ENCODE data around the gene REELD1.

REELD1 gene

DNA sequence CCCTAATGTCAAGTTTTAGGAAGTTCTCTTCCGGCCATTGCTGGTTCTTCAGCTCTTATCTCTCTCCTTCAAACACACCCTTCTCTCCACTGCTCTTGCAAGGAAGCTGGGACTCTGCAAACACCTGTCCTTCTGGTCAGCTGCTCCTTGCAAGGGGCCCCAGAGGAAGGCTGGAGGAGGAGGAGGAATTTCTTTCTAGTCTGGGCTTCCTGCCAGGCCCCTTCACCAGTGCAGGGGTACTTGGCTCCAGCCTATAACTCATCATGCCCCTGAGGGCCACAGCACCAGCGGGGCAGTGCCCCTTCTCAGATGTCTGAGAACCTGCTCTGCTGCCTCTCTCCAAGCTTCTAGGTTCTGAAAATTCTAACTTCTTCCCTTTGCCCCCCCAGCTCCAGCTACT, 46.7 kb downstream of the REELD1 start:
- Histone ChIP-seq H3K36me3 (ENCODE audit: control insufficient read depth in 4 of 4, insufficient read depth in 4 of 4, low read length in 3 of 4) (peaks cover 1 to 6% (median 3%) of the 10 kb centered on the region in 4 experiments), H3K27ac (ENCODE audit: insufficient read depth in 1 of 2, low read depth in 1 of 2, low read length in 2 of 2, poor library complexity in 1 of 2, severe bottlenecking in 2 of 2) (no peak overlapping the region), H3K4me1 (ENCODE audit: control extremely low read depth in 1 of 4, control insufficient read depth in 4 of 4, insufficient read depth in 4 of 4, low read length in 3 of 4) (no peaks in the 10 kb centered on the region), H3K27me3 (replicated peaks in 2 of 5; ENCODE audit: control insufficient read depth in 4 of 5, insufficient read depth in 5 of 5, low read length in 4 of 5) (no peaks in the 10 kb centered on the region), H3K4me3 (ENCODE audit: control insufficient read depth in 1 of 7, extremely low read depth in 1 of 7, insufficient read depth in 4 of 7, low read depth in 2 of 7, low read length in 6 of 7) (no peak overlapping the region), H3K9me3 (ENCODE audit: control extremely low read depth in 1 of 5, control insufficient read depth in 4 of 5, insufficient read depth in 2 of 5, low read depth in 1 of 5, low read length in 4 of 5) (no peaks in the 10 kb centered on the region)
- POLR2A ChIA-PET = no interaction called here
- 80% methylated on average over 1 of the region's 2 CpGs for WGBS (ENCODE audit: insufficient coverage)
- DNase-seq = no peak
- CTCF ChIA-PET = no interaction called here

- ChIA-PET CTCF (interaction anchor here (1.7 kb wide), 1 partner anchor 19 kb away, joined by 5 read pairs; no protein-coding TSS in a partner anchor), POLR2A (no interaction called here)
- Histone ChIP-seq H3K36me3 (ENCODE audit: control insufficient read depth in 4 of 4, insufficient read depth in 4 of 4, low read length in 3 of 4) (peaks cover 0 to 6% (median 1%) of the 10 kb centered on the region in 4 experiments), H3K4me3 (ENCODE audit: control insufficient read depth in 1 of 7, extremely low read depth in 1 of 7, insufficient read depth in 4 of 7, low read depth in 2 of 7, low read length in 6 of 7) (no peak overlapping the region), H3K27me3 (replicated peaks in 2 of 5; ENCODE audit: control insufficient read depth in 4 of 5, insufficient read depth in 5 of 5, low read length in 4 of 5) (no peaks in the 10 kb centered on the region), H3K4me1 (ENCODE audit: control extremely low read depth in 1 of 4, control insufficient read depth in 4 of 4, insufficient read depth in 4 of 4, low read length in 3 of 4) (no peaks in the 10 kb centered on the region), H3K27ac (ENCODE audit: insufficient read depth in 1 of 2, low read depth in 1 of 2, low read length in 2 of 2, poor library complexity in 1 of 2, severe bottlenecking in 2 of 2) (no peak overlapping the region), H3K9me3 (ENCODE audit: control extremely low read depth in 1 of 5, control insufficient read depth in 4 of 5, insufficient read depth in 2 of 5, low read depth in 1 of 5, low read length in 4 of 5) (no peaks in the 10 kb centered on the region)
- DNase-seq = no peak
Observed at GRCh38 chr4:146263793-146264192, 49.5 kb downstream of the REELD1 start.

DNA sequence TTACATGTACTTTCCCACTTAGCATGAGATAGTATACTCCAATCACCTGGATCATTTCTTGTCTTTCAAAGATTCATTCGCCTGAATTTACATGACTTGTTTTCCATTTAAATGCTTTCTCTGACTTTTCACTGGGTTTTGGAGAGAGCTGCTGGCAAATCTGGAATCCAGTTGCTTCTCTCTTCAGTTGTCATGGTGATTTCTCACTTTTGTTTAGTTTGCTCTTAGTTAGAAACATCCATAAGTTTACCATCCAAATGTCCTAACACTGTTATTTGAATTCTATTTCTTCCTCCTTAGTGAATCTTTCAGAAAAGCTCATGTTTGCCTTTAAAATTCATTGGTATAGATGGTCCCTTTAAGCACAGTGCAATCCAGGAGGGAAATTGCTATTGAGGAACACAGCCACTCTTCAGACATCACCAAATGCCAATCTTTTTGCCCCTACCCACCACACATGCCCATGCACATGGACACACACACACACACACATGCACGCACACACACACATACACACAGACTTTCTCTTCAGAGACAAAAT, 51.7 kb downstream of the REELD1 start:
- ChIA-PET POLR2A (interaction anchor here (0.6 kb wide), 1 partner anchor 281 kb away, joined by 3 read pairs; no protein-coding TSS in a partner anchor), CTCF (no interaction called here)

DNA sequence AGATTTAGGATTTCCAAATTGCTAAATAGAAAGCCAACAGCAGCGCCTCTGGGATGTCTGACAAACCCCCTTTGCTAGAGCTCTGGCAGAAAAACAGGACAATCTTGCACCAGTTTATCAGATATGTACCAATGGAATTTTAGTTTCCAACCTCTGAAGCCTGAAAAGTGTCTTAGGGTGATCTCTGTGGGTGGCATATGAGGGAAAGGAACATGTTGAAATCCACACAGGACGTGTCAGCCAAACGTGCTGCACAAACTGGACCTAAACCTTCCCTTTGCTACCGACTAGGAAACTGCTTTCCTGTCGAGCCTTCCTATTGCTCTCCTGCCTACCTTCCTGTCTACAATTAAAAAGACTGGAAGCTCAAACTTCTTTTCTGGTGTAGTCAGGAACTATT, 53.5 kb downstream of the REELD1 start:
- WGBS (ENCODE audit: insufficient coverage) = no CpG with 5 or more reads among the region's 5 CpGs
- POLR2A ChIA-PET = no interaction called here
- Histone ChIP-seq H3K4me3 (ENCODE audit: control insufficient read depth in 1 of 7, extremely low read depth in 1 of 7, insufficient read depth in 4 of 7, low read depth in 2 of 7, low read length in 6 of 7) (no peak overlapping the region), H3K27ac (ENCODE audit: insufficient read depth in 1 of 2, low read depth in 1 of 2, low read length in 2 of 2, poor library complexity in 1 of 2, severe bottlenecking in 2 of 2) (no peak overlapping the region), H3K4me1 (ENCODE audit: control extremely low read depth in 1 of 4, control insufficient read depth in 4 of 4, insufficient read depth in 4 of 4, low read length in 3 of 4) (no peaks in the 10 kb centered on the region), H3K9me3 (ENCODE audit: control extremely low read depth in 1 of 5, control insufficient read depth in 4 of 5, insufficient read depth in 2 of 5, low read depth in 1 of 5, low read length in 4 of 5) (no peaks in the 10 kb centered on the region), H3K27me3 (replicated peaks in 2 of 5; ENCODE audit: control insufficient read depth in 4 of 5, insufficient read depth in 5 of 5, low read length in 4 of 5) (no peaks in the 10 kb centered on the region), H3K36me3 (ENCODE audit: control insufficient read depth in 4 of 4, insufficient read depth in 4 of 4, low read length in 3 of 4) (peaks cover 0 to 3% (median 0%) of the 10 kb centered on the region in 4 experiments)
- CTCF ChIA-PET = no interaction called here
- no peak for DNase-seq

More for the DNA sequence above, 51.7 kb downstream of the REELD1 start:
- Histone ChIP-seq H3K4me1 (ENCODE audit: control extremely low read depth in 1 of 4, control insufficient read depth in 4 of 4, insufficient read depth in 4 of 4, low read length in 3 of 4) (no peaks in the 10 kb centered on the region), H3K27ac (ENCODE audit: insufficient read depth in 1 of 2, low read depth in 1 of 2, low read length in 2 of 2, poor library complexity in 1 of 2, severe bottlenecking in 2 of 2) (no peak overlapping the region), H3K9me3 (ENCODE audit: control extremely low read depth in 1 of 5, control insufficient read depth in 4 of 5, insufficient read depth in 2 of 5, low read depth in 1 of 5, low read length in 4 of 5) (no peaks in the 10 kb centered on the region), H3K4me3 (ENCODE audit: control insufficient read depth in 1 of 7, extremely low read depth in 1 of 7, insufficient read depth in 4 of 7, low read depth in 2 of 7, low read length in 6 of 7) (no peak overlapping the region), H3K27me3 (replicated peaks in 2 of 5; ENCODE audit: control insufficient read depth in 4 of 5, insufficient read depth in 5 of 5, low read length in 4 of 5) (no peaks in the 10 kb centered on the region), H3K36me3 (ENCODE audit: control insufficient read depth in 4 of 4, insufficient read depth in 4 of 4, low read length in 3 of 4) (peaks cover 0 to 6% (median 0%) of the 10 kb centered on the region in 4 experiments)
- DNase-seq = no peak
- WGBS (ENCODE audit: insufficient coverage) = 90% methylated on average over 1 of the region's 2 CpGs

DNA sequence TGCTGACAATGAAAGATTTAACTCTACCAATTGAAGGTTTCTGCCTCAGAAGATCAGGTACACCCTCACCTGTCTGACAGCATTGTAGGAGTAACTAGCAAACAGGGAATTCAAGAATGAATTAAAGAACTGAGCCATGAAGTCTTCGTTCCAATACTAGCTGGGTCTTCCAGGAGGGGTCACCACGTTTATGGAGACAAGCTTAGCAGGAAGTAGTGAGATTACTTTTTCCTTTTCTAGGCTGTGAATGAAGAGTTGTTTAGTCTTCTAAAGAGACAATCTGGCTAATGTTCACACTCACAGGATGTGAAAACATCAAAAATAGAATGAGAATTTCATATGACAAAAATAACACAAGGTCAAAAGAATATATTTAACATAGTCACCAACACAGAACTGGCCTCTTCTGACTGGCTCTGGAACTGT, 54.9 kb downstream of the REELD1 start:
- ChIA-PET CTCF (no interaction called here), POLR2A (no interaction called here)
- no peaks in the 10 kb centered on the region for H3K36me3 ChIP-seq (ENCODE audit: control insufficient read depth in 4 of 4, insufficient read depth in 4 of 4, low read length in 3 of 4)
- no peaks in the 10 kb centered on the region for H3K9me3 ChIP-seq (ENCODE audit: control extremely low read depth in 1 of 5, control insufficient read depth in 4 of 5, insufficient read depth in 2 of 5, low read depth in 1 of 5, low read length in 4 of 5)
- H3K4me1 ChIP-seq (ENCODE audit: control extremely low read depth in 1 of 4, control insufficient read depth in 4 of 4, insufficient read depth in 4 of 4, low read length in 3 of 4) = no peaks in the 10 kb centered on the region
- H3K27me3 ChIP-seq (replicated peaks in 2 of 5; ENCODE audit: control insufficient read depth in 4 of 5, insufficient read depth in 5 of 5, low read length in 4 of 5) = no peaks in the 10 kb centered on the region
- H3K27ac ChIP-seq (ENCODE audit: insufficient read depth in 1 of 2, low read depth in 1 of 2, low read length in 2 of 2, poor library complexity in 1 of 2, severe bottlenecking in 2 of 2) = no peak overlapping the region
- no peak overlapping the region for H3K4me3 ChIP-seq (ENCODE audit: control insufficient read depth in 1 of 7, extremely low read depth in 1 of 7, insufficient read depth in 4 of 7, low read depth in 2 of 7, low read length in 6 of 7)
- 100% methylated on average over 2 of the region's 2 CpGs for WGBS (ENCODE audit: insufficient coverage)
- DNase-seq = no peak

- Histone ChIP-seq H3K27ac (ENCODE audit: insufficient read depth in 1 of 2, low read depth in 1 of 2, low read length in 2 of 2, poor library complexity in 1 of 2, severe bottlenecking in 2 of 2) (no peak overlapping the region), H3K27me3 (replicated peaks in 2 of 5; ENCODE audit: control insufficient read depth in 4 of 5, insufficient read depth in 5 of 5, low read length in 4 of 5) (no peaks in the 10 kb centered on the region), H3K36me3 (ENCODE audit: control insufficient read depth in 4 of 4, insufficient read depth in 4 of 4, low read length in 3 of 4) (no peaks in the 10 kb centered on the region), H3K4me1 (ENCODE audit: control extremely low read depth in 1 of 4, control insufficient read depth in 4 of 4, insufficient read depth in 4 of 4, low read length in 3 of 4) (peaks cover 0 to 8% (median 0%) of the 10 kb centered on the region in 4 experiments), H3K9me3 (ENCODE audit: control extremely low read depth in 1 of 5, control insufficient read depth in 4 of 5, insufficient read depth in 2 of 5, low read depth in 1 of 5, low read length in 4 of 5) (no peaks in the 10 kb centered on the region), H3K4me3 (ENCODE audit: control insufficient read depth in 1 of 7, extremely low read depth in 1 of 7, insufficient read depth in 4 of 7, low read depth in 2 of 7, low read length in 6 of 7) (no peak overlapping the region)
- no peak for DNase-seq
- 100% methylated on average over 3 of the region's 3 CpGs for WGBS (ENCODE audit: insufficient coverage)
- POLR2A ChIA-PET = no interaction called here
- CTCF ChIA-PET = no interaction called here
Observed at GRCh38 chr4:146271466-146271865, 57.1 kb downstream of the REELD1 start.

GRCh38 chr4:146273204-146273901, 59.0 kb downstream of the REELD1 start:
- H3K27ac ChIP-seq (ENCODE audit: insufficient read depth in 1 of 2, low read depth in 1 of 2, low read length in 2 of 2, poor library complexity in 1 of 2, severe bottlenecking in 2 of 2) = no peak overlapping the region
- DNase-seq = no peak
- H3K9me3 ChIP-seq (ENCODE audit: control extremely low read depth in 1 of 5, control insufficient read depth in 4 of 5, insufficient read depth in 2 of 5, low read depth in 1 of 5, low read length in 4 of 5) = no peaks in the 10 kb centered on the region
- CTCF ChIA-PET = no interaction called here
- peaks cover 0 to 8% (median 0%) of the 10 kb centered on the region in 4 experiments for H3K4me1 ChIP-seq (ENCODE audit: control extremely low read depth in 1 of 4, control insufficient read depth in 4 of 4, insufficient read depth in 4 of 4, low read length in 3 of 4)
- no peaks in the 10 kb centered on the region for H3K27me3 ChIP-seq (replicated peaks in 2 of 5; ENCODE audit: control insufficient read depth in 4 of 5, insufficient read depth in 5 of 5, low read length in 4 of 5)
- 94% methylated on average over 2 of the region's 5 CpGs for WGBS (ENCODE audit: insufficient coverage)
- no peaks in the 10 kb centered on the region for H3K36me3 ChIP-seq (ENCODE audit: control insufficient read depth in 4 of 4, insufficient read depth in 4 of 4, low read length in 3 of 4)
- POLR2A ChIA-PET = no interaction called here
- no peak overlapping the region for H3K4me3 ChIP-seq (ENCODE audit: control insufficient read depth in 1 of 7, extremely low read depth in 1 of 7, insufficient read depth in 4 of 7, low read depth in 2 of 7, low read length in 6 of 7)
